Measurements from ENCODE around the gene IL36A. TPM values are rescaled to one million over a fixed set of nuclear protein-coding genes. Genes with fewer than 3 reads are reported as not detected.

IL36A gene
- total RNA-seq, 3 donors from 2014 or later, result not detected

DNA sequence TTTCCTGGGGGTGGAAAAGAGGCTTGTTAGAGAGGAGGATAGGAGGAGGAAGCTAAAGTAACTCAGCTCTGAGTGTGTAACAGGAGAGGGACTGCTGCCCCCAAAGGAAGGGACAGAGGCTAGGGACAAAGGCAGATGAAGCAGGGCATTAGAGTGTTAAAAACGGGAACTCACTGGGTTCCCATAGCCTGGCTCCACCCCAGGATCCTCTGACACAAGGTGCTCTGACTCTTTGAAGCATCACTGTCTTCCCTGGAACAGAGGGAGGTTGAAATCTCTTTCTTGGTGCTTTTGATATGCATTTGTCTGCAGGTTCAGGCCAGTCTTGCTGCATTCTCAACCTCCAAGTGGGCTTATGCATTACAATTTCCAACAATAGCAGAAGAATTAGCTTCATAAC is 22.9 kb downstream of the IL36A start:
- Histone ChIP-seq H3K27me3 (peaks cover 0 to 8% of the 10 kb centered on the region in 2 donors), H3K9me3 (no peaks in the 10 kb centered on the region), H3K4me3 (no peak overlapping the region), H3K4me1 (no peaks in the 10 kb centered on the region), H3K36me3 (no peaks in the 10 kb centered on the region), H3K27ac (no peak overlapping the region)
- TF ChIP-seq POLR2AphosphoS5 (IDR thresholded peaks at IDR 0.05) (no peak), POLR2A (IDR thresholded peaks at IDR 0.05) (no peak), CTCF (IDR thresholded peaks at IDR 0.05) (no peak)
- intact Hi-C loops (cut with DNase I; ENCODE audit: low total_unique reads), result no loop called here
- DNase-seq (ENCODE audit: low spot score in 2 of 2), result no peak

DNA sequence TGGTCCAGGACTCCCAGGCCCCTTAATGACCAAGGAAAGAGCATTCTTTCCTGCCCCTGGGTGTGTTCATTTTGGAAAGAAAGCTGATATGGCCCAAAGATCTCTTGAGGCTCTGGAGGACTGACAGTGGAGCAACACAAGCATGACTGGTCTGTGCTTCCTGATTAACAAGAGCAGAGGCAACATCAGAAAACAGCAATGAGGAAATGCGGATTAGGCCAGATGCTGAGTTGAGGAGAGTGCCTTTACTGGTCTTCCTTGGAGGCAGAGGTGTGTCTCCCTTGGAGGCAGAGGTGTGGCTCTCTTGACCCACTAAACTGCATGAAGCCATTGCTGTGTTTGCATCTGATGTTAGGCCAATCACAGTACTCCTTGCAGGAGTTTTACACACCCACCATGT is 27.5 kb downstream of the IL36A start:
- H3K27me3 ChIP-seq, result no peaks in the 10 kb centered on the region
- no peak for DNase-seq (ENCODE audit: low spot score in 2 of 2)
- no peaks in the 10 kb centered on the region for H3K36me3 ChIP-seq
- intact Hi-C loops (cut with DNase I; ENCODE audit: low total_unique reads), result no loop called here
- H3K9me3 ChIP-seq, result no peaks in the 10 kb centered on the region
- no peak overlapping the region for H3K4me3 ChIP-seq
- no peak overlapping the region for H3K27ac ChIP-seq
- H3K4me1 ChIP-seq, result no peaks in the 10 kb centered on the region
- no peak for TF ChIP-seq POLR2AphosphoS5 (IDR thresholded peaks at IDR 0.05)
- no peak for TF ChIP-seq CTCF (IDR thresholded peaks at IDR 0.05)
- no peak for TF ChIP-seq POLR2A (IDR thresholded peaks at IDR 0.05)

GRCh38 chr2:113034016-113034415 is 28.8 kb downstream of the IL36A start:
- intact Hi-C loops (cut with DNase I; ENCODE audit: low total_unique reads), result no loop called here
- TF ChIP-seq POLR2A (IDR thresholded peaks at IDR 0.05) (no peak), POLR2AphosphoS5 (IDR thresholded peaks at IDR 0.05) (no peak), CTCF (IDR thresholded peaks at IDR 0.05) (no peak)
- Histone ChIP-seq H3K9me3 (no peaks in the 10 kb centered on the region), H3K36me3 (no peaks in the 10 kb centered on the region), H3K4me1 (no peaks in the 10 kb centered on the region), H3K27me3 (no peaks in the 10 kb centered on the region), H3K27ac (no peak overlapping the region), H3K4me3 (no peak overlapping the region)
- no peak for DNase-seq (ENCODE audit: low spot score in 2 of 2)

DNA sequence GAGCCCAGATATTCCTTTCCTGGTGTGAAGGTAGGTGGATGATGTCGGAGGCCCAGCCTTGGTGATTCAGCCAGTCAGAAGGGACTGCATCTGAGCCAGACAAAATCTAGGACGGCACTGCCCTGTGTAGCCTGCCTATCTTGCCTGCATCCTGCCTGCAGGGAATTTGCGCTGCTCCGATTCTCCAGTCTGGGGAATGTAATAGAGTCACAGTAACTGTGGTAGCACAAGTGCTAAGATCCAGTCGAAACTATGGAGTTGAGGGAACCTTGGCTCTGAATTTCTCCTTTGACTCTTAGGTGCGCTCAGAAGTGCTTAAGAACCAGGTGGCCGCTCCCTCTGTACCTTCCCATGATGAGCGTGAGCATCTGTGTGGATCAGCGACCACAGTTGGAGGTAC is 31.5 kb downstream of the IL36A start:
- TF ChIP-seq POLR2A (IDR thresholded peaks at IDR 0.05) (no peak), POLR2AphosphoS5 (IDR thresholded peaks at IDR 0.05) (no peak), CTCF (IDR thresholded peaks at IDR 0.05) (no peak)
- intact Hi-C loops (cut with DNase I; ENCODE audit: low total_unique reads), result no loop called here
- H3K27ac ChIP-seq, result no peak overlapping the region
- no peak for DNase-seq (ENCODE audit: low spot score in 2 of 2)
- no peak overlapping the region for H3K4me3 ChIP-seq
- no peaks in the 10 kb centered on the region for H3K4me1 ChIP-seq
- H3K36me3 ChIP-seq, result no peaks in the 10 kb centered on the region
- no peaks in the 10 kb centered on the region for H3K27me3 ChIP-seq
- no peaks in the 10 kb centered on the region for H3K9me3 ChIP-seq

- H3K27me3 ChIP-seq, result no peaks in the 10 kb centered on the region
- H3K36me3 ChIP-seq, result no peaks in the 10 kb centered on the region
- TF ChIP-seq POLR2A (IDR thresholded peaks at IDR 0.05), result no peak
- TF ChIP-seq POLR2AphosphoS5 (IDR thresholded peaks at IDR 0.05), result no peak
- no peak for TF ChIP-seq CTCF (IDR thresholded peaks at IDR 0.05)
- H3K27ac ChIP-seq, result no peak overlapping the region
- H3K4me1 ChIP-seq, result no peaks in the 10 kb centered on the region
- intact Hi-C loops (cut with DNase I; ENCODE audit: low total_unique reads), result no loop called here
- no peaks in the 10 kb centered on the region for H3K9me3 ChIP-seq
- no peak overlapping the region for H3K4me3 ChIP-seq
- no peak for DNase-seq (ENCODE audit: low spot score in 2 of 2)
These were observed 33.0 kb downstream of the IL36A start for GRCh38 chr2:113038291-113038690.
